Astrocyte of the cerebellum (primary cell): Measurements from ENCODE around the gene LAPTM5.

ENCODE experiments used
- DNase-seq: peaks from one replicate; pipeline ENCODE4 v3.0.0-alpha.2; 2011; ENCODE audit warnings: low read depth
- H3K4me3 ChIP-seq: 2 replicates; pipeline ENCODE4 v1.5.1; 2011; ENCODE audit warnings: mild to moderate bottlenecking, low read depth, low read length, moderate library complexity
- in situ Hi-C: cut with HindIII; loops from 2 replicates; pipeline ENCODE4 v1.10.0; 2017; ENCODE audit warnings: low sequenced_read_pairs
- TF ChIP-seq, protein P1 (sequence below): IDR thresholded peaks from 2 replicates; pipeline ENCODE4 v1.5.1; 2012; ENCODE audit warnings: low read length, low read depth, moderate library complexity, mild to moderate bottlenecking; ENCODE audit errors: missing control alignments

LAPTM5 gene

DNA sequence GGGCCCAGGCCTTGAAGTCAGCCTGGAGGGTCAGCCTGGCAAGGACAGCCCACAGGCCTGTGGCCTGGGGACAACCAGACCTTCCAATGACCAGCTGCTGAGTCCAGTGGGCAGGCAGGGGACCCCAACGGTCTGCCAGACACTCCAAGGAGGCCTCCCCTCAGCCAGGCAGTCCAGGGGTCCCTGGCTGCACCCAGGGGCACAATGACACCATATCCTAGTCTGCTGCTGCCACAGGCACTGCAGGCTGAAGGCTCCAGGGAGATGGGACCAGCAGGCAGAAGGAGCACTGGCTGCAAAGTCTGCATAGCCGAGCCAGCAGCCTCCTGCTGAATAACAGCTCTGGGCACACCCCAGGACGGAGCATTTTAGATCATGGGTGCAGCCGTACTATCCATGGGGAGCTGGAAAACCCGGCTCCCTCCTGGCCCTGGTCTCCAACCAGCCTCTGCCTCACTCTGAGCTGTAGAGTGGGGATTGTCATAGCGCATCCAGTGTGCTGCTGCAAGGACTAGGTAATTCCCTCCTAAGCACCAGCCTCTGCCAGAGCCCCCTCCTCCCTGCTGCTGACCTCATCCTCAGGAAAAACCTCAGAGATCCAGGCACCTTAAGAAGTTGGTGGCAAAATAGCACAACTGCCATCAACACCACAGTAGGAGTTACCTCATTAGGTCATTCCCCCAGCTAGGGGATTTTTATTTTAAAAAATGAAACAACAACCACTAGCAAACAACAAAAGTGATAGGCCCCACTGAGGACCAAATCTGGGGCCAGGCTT, 4.8 kb upstream of the LAPTM5 start:
- in situ Hi-C loops: no loop called here
- TF ChIP-seq, protein P1, sequence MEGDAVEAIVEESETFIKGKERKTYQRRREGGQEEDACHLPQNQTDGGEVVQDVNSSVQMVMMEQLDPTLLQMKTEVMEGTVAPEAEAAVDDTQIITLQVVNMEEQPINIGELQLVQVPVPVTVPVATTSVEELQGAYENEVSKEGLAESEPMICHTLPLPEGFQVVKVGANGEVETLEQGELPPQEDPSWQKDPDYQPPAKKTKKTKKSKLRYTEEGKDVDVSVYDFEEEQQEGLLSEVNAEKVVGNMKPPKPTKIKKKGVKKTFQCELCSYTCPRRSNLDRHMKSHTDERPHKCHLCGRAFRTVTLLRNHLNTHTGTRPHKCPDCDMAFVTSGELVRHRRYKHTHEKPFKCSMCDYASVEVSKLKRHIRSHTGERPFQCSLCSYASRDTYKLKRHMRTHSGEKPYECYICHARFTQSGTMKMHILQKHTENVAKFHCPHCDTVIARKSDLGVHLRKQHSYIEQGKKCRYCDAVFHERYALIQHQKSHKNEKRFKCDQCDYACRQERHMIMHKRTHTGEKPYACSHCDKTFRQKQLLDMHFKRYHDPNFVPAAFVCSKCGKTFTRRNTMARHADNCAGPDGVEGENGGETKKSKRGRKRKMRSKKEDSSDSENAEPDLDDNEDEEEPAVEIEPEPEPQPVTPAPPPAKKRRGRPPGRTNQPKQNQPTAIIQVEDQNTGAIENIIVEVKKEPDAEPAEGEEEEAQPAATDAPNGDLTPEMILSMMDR: no peak
- no peak overlapping the region for H3K4me3 ChIP-seq
- no peak for DNase-seq

- H3K4me3 ChIP-seq: no peak overlapping the region
- in situ Hi-C loops: no loop called here
- TF ChIP-seq, protein P1: no peak
- no peak for DNase-seq
Observed at GRCh38 chr1:30761381-30762151, 4.0 kb upstream of the LAPTM5 start.

DNA sequence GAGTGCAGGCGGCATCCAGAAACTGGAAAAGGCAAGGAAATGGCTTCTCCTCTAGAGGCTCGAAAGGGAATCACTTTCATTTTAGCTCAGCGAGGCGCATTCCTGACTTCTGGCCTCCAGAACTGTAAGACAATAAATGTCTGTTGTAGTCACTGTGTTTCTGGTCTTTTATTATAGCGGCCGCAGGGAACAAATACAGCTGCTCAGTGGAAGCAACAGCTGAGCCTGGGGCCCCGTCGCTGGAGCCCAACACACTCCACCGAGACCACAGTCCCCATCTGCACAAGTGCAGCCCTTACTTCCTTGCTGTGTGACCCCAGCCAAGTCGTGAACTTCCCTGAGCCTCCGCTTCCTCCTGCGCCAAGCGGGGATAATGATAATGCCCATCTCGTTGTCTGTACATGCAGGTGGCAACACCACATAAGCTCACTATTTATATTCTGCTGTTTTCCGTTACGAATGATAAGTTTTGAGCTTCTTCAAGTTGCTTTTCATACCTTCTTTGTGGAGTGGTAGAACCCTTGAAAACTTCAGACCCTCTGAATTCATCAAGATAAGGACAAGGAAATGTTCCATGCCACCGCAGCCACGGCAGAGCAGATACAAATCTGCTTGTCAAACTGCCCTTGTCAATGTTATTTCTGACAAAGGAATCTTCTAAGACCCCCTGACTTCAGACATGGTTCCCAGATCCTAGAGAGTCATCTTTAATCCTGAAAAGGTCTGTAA, 3.2 kb upstream of the LAPTM5 start:
- in situ Hi-C loops: no loop called here
- no peak for DNase-seq
- no peak overlapping the region for H3K4me3 ChIP-seq
- TF ChIP-seq, protein P1: no peak

DNA sequence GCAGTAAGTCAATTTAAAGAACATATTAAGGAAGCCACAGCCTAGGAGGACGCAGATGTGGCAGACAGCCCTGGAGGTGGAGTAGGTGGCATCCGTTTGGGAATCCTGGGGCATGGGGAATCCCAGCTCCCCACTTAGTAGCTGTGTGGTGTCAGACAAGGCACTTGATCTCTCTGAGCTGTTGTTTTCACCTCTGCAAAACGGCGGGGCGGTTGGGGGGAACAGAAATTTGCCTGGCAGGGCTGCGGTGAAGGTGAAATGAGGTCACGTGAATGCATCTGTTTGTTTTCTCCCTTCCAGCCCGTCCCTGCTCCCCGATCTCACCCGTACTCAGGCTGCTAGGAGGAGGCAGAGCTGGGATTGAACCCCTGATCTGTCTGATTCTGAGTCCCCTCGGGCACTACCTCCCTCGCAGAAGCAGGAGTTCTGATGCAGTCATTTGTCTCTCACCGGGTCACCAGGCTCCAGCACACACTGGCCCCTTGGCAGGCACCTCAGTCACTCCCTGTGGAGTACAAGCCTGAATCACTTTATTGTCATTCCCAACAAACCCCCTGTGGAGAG, 2.2 kb upstream of the LAPTM5 start:
- TF ChIP-seq, protein P1: no peak
- H3K4me3 ChIP-seq: no peak overlapping the region
- in situ Hi-C loops: no loop called here
- DNase-seq: no peak

- TF ChIP-seq, protein P1: no peak
- no peak for DNase-seq
- in situ Hi-C loops: no loop called here
Observed at GRCh38 chr1:30758785-30759380, 1.3 kb upstream of the LAPTM5 start.

More at GRCh38 chr1:30758785-30759380, 1.3 kb upstream of the LAPTM5 start:
- H3K4me3 ChIP-seq: no peak overlapping the region
